ENCODE measurements around the gene IRGQ. TPM values are rescaled to one million over a fixed set of nuclear protein-coding genes. Genes with fewer than 3 reads are reported as not detected.

The IRGQ gene
- polyA plus RNA-seq, 4 donors: 2.0 to 8.8 (median 3.9) TPM

- Histone ChIP-seq H3K36me3 (ENCODE audit: control insufficient read depth in 3 of 3, insufficient read depth in 2 of 3, low read depth in 1 of 3, low read length in 3 of 3) (peaks cover 0 to 8% (median 0%) of the 10 kb centered on the region in 3 donors), H3K4me1 (ENCODE audit: control insufficient read depth in 3 of 3, insufficient read depth in 2 of 3, low read depth in 1 of 3, low read length in 2 of 3) (peaks cover 0 to 34% (median 0%) of the 10 kb centered on the region in 3 donors), H3K27ac (ENCODE audit: low read depth in 1 of 3, low read length in 2 of 3) (no peak overlapping the region), H3K9me3 (ENCODE audit: control insufficient read depth in 2 of 2, insufficient read depth in 1 of 2, low read depth in 1 of 2, low read length in 1 of 2) (no peaks in the 10 kb centered on the region), H3K4me3 (ENCODE audit: low read depth in 1 of 3, low read length in 3 of 3) (no peak overlapping the region), H3K27me3 (ENCODE audit: control insufficient read depth in 3 of 3, insufficient read depth in 3 of 3, low read length in 3 of 3) (no peaks in the 10 kb centered on the region)
- WGBS, 3 donors: 90 to 92% (median 90%) methylated on average over 3 of the region's 3 CpGs
- DNase-seq (no peak), FAIRE-seq (no peak)
Observed at GRCh38 chr19:43578787-43579186, 17.1 kb downstream of the IRGQ start.

- DNase-seq: no peak
- FAIRE-seq: no peak
- Histone ChIP-seq H3K9me3 (ENCODE audit: control insufficient read depth in 2 of 2, insufficient read depth in 1 of 2, low read depth in 1 of 2, low read length in 1 of 2) (no peaks in the 10 kb centered on the region), H3K27ac (ENCODE audit: low read depth in 1 of 3, low read length in 2 of 3) (peak overlapping the region in 2 of 3 donors; percentile 63 to 76), H3K27me3 (ENCODE audit: control insufficient read depth in 3 of 3, insufficient read depth in 3 of 3, low read length in 3 of 3) (no peaks in the 10 kb centered on the region), H3K4me1 (ENCODE audit: control insufficient read depth in 3 of 3, insufficient read depth in 2 of 3, low read depth in 1 of 3, low read length in 2 of 3) (peaks cover 0 to 26% (median 0%) of the 10 kb centered on the region in 3 donors), H3K4me3 (ENCODE audit: low read depth in 1 of 3, low read length in 3 of 3) (peak overlapping the region in 2 of 3 donors; percentile 14 to 46), H3K36me3 (ENCODE audit: control insufficient read depth in 3 of 3, insufficient read depth in 2 of 3, low read depth in 1 of 3, low read length in 3 of 3) (peaks cover 0 to 11% (median 2%) of the 10 kb centered on the region in 3 donors)
- WGBS, 3 donors: 65 to 74% (median 68%) methylated on average over 37 of the region's 37 CpGs
Observed at GRCh38 chr19:43575955-43576878, 19.7 kb downstream of the IRGQ start.

GRCh38 chr19:43575156-43575950 lies 20.6 kb downstream of the IRGQ start, which contains the start of the genes PINLYP and XRCC1:
Gene PINLYP, plus strand, starts transcription at chr19:43575801. Its CDS starts 1,391 bp downstream, at chr19:43577192.
Gene XRCC1, minus strand, starts transcription at chr19:43575527. Its CDS starts 69 bp downstream, at chr19:43575458.
- no peaks in the 10 kb centered on the region for H3K27me3 ChIP-seq (ENCODE audit: control insufficient read depth in 3 of 3, insufficient read depth in 3 of 3, low read length in 3 of 3)
- H3K9me3 ChIP-seq (ENCODE audit: control insufficient read depth in 2 of 2, insufficient read depth in 1 of 2, low read depth in 1 of 2, low read length in 1 of 2): no peaks in the 10 kb centered on the region
- H3K27ac ChIP-seq (ENCODE audit: low read depth in 1 of 3, low read length in 2 of 3): peak within 1 kb of the TSS; percentile 57 to 83 (median 79)
- H3K36me3 ChIP-seq (ENCODE audit: control insufficient read depth in 3 of 3, insufficient read depth in 2 of 3, low read depth in 1 of 3, low read length in 3 of 3): peaks cover 0 to 17% (median 2%) of the 10 kb centered on the region in 3 donors
- 0 to 1% (median 1%) methylated on average over 36 to 51 of the region's 51 CpGs for WGBS, 3 donors
- H3K4me1 ChIP-seq (ENCODE audit: control insufficient read depth in 3 of 3, insufficient read depth in 2 of 3, low read depth in 1 of 3, low read length in 2 of 3): peaks cover 0 to 21% (median 0%) of the 10 kb centered on the region in 3 donors
- FAIRE-seq (no peak), DNase-seq (peak; percentile 99)
- H3K4me3 ChIP-seq (ENCODE audit: low read depth in 1 of 3, low read length in 3 of 3): peak within 1 kb of the TSS; percentile 38 to 99 (median 85)

DNA sequence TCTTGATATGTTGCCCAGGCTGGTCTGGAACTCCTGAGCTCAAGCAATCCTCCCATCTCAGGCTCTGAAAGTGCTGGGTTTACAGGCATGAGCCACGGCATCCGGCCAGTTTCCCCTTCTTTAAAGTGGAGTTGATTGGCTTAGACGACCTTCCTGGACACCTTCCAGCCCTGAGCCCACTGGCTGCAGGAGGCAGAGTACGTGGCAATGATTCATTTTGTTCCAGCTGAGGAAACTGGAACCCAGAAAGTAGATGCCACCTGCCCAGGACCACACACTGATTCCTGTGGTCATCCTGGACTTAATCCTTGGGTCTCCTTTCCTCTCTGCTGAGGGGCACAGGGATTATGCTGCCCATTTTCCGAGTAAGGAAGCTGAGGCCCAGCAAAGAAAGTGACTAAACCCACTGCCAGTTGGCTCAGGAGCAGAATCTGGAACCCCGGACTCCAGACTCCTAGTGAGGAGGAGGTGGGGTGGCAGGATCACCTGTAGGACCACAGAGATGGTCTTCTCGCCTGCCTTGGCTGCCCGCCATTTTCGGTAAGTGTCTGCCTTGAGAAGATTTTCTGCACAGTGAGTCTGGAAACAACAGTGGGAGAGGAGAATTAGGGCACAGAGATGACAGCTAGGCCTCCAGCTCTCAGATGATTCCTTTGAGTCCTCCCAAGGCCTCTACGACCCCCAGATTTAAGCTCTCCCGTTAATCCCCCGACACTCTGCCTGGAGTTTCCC lies 21.3 kb downstream of the IRGQ start:
- Histone ChIP-seq H3K4me3 (ENCODE audit: low read depth in 1 of 3, low read length in 3 of 3) (peak overlapping the region; percentile 38 to 99 (median 85)), H3K4me1 (ENCODE audit: control insufficient read depth in 3 of 3, insufficient read depth in 2 of 3, low read depth in 1 of 3, low read length in 2 of 3) (peaks cover 0 to 16% (median 0%) of the 10 kb centered on the region in 3 donors), H3K27me3 (ENCODE audit: control insufficient read depth in 3 of 3, insufficient read depth in 3 of 3, low read length in 3 of 3) (no peaks in the 10 kb centered on the region), H3K36me3 (ENCODE audit: control insufficient read depth in 3 of 3, insufficient read depth in 2 of 3, low read depth in 1 of 3, low read length in 3 of 3) (peaks cover 0 to 18% (median 2%) of the 10 kb centered on the region in 3 donors), H3K9me3 (ENCODE audit: control insufficient read depth in 2 of 2, insufficient read depth in 1 of 2, low read depth in 1 of 2, low read length in 1 of 2) (no peaks in the 10 kb centered on the region), H3K27ac (ENCODE audit: low read depth in 1 of 3, low read length in 2 of 3) (peak overlapping the region in 2 of 3 donors; percentile 79 to 83)
- no peak for DNase-seq
- WGBS, 3 donors: 22 to 33% (median 27%) methylated on average over 12 of the region's 12 CpGs
- no peak for FAIRE-seq

GRCh38 chr19:43572171-43572588 lies 23.8 kb downstream of the IRGQ start:
- FAIRE-seq (no peak), DNase-seq (peak; percentile 21 to 36)
- WGBS, 3 donors: 61 to 75% (median 71%) methylated on average over 3 of the region's 3 CpGs

DNA sequence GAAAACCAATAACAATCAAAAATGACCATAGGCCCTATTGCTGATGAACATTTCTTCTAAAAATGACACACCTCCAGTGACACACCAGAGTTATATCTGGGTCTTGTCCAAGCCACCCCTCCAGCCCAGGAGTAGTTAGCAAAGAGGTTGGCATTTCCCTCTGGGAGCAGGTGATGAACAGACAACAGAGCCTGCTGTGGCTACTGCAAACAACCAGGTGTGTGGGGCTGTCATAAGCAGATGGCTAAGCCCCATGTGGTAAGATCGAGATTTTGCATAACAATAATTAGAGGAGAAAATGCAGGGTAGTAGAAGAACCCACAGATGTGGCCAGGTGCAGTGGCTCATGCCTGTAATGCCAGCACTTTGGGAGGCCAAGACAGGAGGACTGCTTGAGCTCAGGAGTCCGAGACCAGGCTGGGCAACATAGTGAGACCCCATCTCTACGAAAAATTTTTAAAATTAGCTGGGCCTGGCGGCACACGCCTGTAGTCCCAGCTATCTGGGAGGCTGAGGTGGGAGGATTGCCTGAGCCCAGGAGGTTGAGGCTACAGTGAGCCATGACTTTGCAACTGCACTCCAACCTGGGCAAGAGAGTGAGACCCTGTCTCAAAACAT lies 25.7 kb downstream of the IRGQ start:
- 83 to 85% (median 83%) methylated on average over 5 of the region's 5 CpGs for WGBS, 3 donors
- FAIRE-seq (no peak), DNase-seq (no peak)
- Histone ChIP-seq H3K4me3 (ENCODE audit: low read depth in 1 of 3, low read length in 3 of 3) (no peak overlapping the region), H3K9me3 (ENCODE audit: control insufficient read depth in 2 of 2, insufficient read depth in 1 of 2, low read depth in 1 of 2, low read length in 1 of 2) (no peaks in the 10 kb centered on the region), H3K27me3 (ENCODE audit: control insufficient read depth in 3 of 3, insufficient read depth in 3 of 3, low read length in 3 of 3) (no peaks in the 10 kb centered on the region), H3K27ac (ENCODE audit: low read depth in 1 of 3, low read length in 2 of 3) (no peak overlapping the region), H3K4me1 (ENCODE audit: control insufficient read depth in 3 of 3, insufficient read depth in 2 of 3, low read depth in 1 of 3, low read length in 2 of 3) (peaks cover 0 to 8% (median 0%) of the 10 kb centered on the region in 3 donors), H3K36me3 (ENCODE audit: control insufficient read depth in 3 of 3, insufficient read depth in 2 of 3, low read depth in 1 of 3, low read length in 3 of 3) (peaks cover 0 to 18% (median 2%) of the 10 kb centered on the region in 3 donors)

More at GRCh38 chr19:43572171-43572588, 23.8 kb downstream of the IRGQ start:
- H3K4me1 ChIP-seq (ENCODE audit: control insufficient read depth in 3 of 3, insufficient read depth in 2 of 3, low read depth in 1 of 3, low read length in 2 of 3): peaks cover 0 to 16% (median 0%) of the 10 kb centered on the region in 3 donors
- H3K27me3 ChIP-seq (ENCODE audit: control insufficient read depth in 3 of 3, insufficient read depth in 3 of 3, low read length in 3 of 3): no peaks in the 10 kb centered on the region
- H3K27ac ChIP-seq (ENCODE audit: low read depth in 1 of 3, low read length in 2 of 3): peak overlapping the region in 1 of 3 donors; percentile 55
- H3K9me3 ChIP-seq (ENCODE audit: control insufficient read depth in 2 of 2, insufficient read depth in 1 of 2, low read depth in 1 of 2, low read length in 1 of 2): no peaks in the 10 kb centered on the region
- H3K4me3 ChIP-seq (ENCODE audit: low read depth in 1 of 3, low read length in 3 of 3): no peak overlapping the region
- peaks cover 0 to 18% (median 2%) of the 10 kb centered on the region in 3 donors for H3K36me3 ChIP-seq (ENCODE audit: control insufficient read depth in 3 of 3, insufficient read depth in 2 of 3, low read depth in 1 of 3, low read length in 3 of 3)

DNA sequence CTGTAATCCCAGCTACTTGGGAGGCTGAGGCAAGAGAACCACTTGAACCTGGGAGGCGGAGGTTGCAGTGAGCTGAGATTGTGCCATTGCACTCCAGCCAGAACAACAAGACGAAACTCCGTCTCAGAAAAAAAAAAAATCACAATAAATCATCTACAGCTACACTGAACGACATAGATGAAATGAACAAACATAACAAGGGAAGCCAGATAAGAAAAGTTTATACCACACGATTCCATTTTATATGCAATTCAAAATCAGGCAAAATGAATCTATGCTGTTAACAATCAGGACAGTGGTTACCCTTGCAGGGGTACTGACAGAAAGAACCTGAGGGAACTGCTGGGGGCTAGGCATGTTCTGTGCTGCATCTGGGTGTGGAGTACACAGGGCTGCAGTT lies 26.3 kb downstream of the IRGQ start:
- Histone ChIP-seq H3K27ac (ENCODE audit: low read depth in 1 of 3, low read length in 2 of 3) (no peak overlapping the region), H3K4me3 (ENCODE audit: low read depth in 1 of 3, low read length in 3 of 3) (no peak overlapping the region), H3K4me1 (ENCODE audit: control insufficient read depth in 3 of 3, insufficient read depth in 2 of 3, low read depth in 1 of 3, low read length in 2 of 3) (peaks cover 0 to 5% (median 0%) of the 10 kb centered on the region in 3 donors), H3K27me3 (ENCODE audit: control insufficient read depth in 3 of 3, insufficient read depth in 3 of 3, low read length in 3 of 3) (no peaks in the 10 kb centered on the region), H3K9me3 (ENCODE audit: control insufficient read depth in 2 of 2, insufficient read depth in 1 of 2, low read depth in 1 of 2, low read length in 1 of 2) (no peaks in the 10 kb centered on the region), H3K36me3 (ENCODE audit: control insufficient read depth in 3 of 3, insufficient read depth in 2 of 3, low read depth in 1 of 3, low read length in 3 of 3) (peaks cover 0 to 19% (median 2%) of the 10 kb centered on the region in 3 donors)
- DNase-seq (no peak), FAIRE-seq (no peak)
- 87 to 89% (median 88%) methylated on average over 5 of the region's 5 CpGs for WGBS, 3 donors

All from small intestine (tissue), 7 donors.